ENCODE data around the gene STK24. TPM values are rescaled to one million over a fixed set of nuclear protein-coding genes. Genes with fewer than 3 reads are reported as not detected.

Gene STK24
- total and polyA plus RNA-seq, 2 of the 8 experiments (the other 6 are each of a cell fraction or from before 2014, with no cell fraction given), result 62.8 to 143 TPM

GRCh38 chr13:98527526-98527925 lies 49.4 kb downstream of the STK24 start:
- Histone ChIP-seq H3K4me3 (ENCODE audit: extremely low read depth in 1 of 4, insufficient read depth in 2 of 4, low read depth in 3 of 4, low read length in 4 of 4) (no peak overlapping the region), H3K56ac (replicated peaks; ENCODE audit: insufficient read length, low read depth, low read length) (no peak overlapping the region), H3K23ac (ENCODE audit: insufficient read length) (no peak overlapping the region), H2BK20ac (ENCODE audit: low read length) (no peak overlapping the region), H3K4me2 (ENCODE audit: insufficient read depth in 1 of 2, low read depth in 2 of 2, low read length in 2 of 2) (no peak overlapping the region), H2AFZ (ENCODE audit: low read length) (no peak overlapping the region), H3K14ac (ENCODE audit: insufficient read length) (no peak overlapping the region), H3K27me3 (replicated peaks in 1 of 4; ENCODE audit: control insufficient read depth in 3 of 4, extremely low read depth in 1 of 4, insufficient read depth in 3 of 4, low read length in 3 of 4) (no peaks in the 10 kb centered on the region), H2BK5ac (ENCODE audit: low read depth, low read length) (no peak overlapping the region), H3K9me3 (ENCODE audit: insufficient read depth in 2 of 2, low read depth in 1 of 2, low read length in 1 of 2) (no peaks in the 10 kb centered on the region), H4K8ac (ENCODE audit: extremely low read depth, insufficient read depth, low read length) (peak overlapping the region; percentile 63), H3K4ac (replicated peaks; ENCODE audit: insufficient read length, low read depth, low read length) (no peak overlapping the region), H3K27ac (ENCODE audit: low read depth, low read length) (no peak overlapping the region; the same call in 1 of the 2 replicates), H3K79me1 (ENCODE audit: low read depth, low read length) (peaks cover 55% of the 10 kb centered on the region), H4K20me1 (replicated peaks in 1 of 2; ENCODE audit: control insufficient read depth in 1 of 2, insufficient read depth in 2 of 2, low read length in 2 of 2) (peaks cover 45 to 72% of the 10 kb centered on the region in 2 experiments), H3K36me3 (ENCODE audit: control insufficient read depth in 2 of 4, insufficient read depth in 4 of 4, low read length in 3 of 4) (no peaks in the 10 kb centered on the region), H3K79me2 (ENCODE audit: control insufficient read depth in 1 of 2, insufficient read depth in 2 of 2, low read length in 2 of 2) (peaks cover 25 to 100% of the 10 kb centered on the region in 2 experiments), H3K4me1 (replicated peaks in 1 of 4; ENCODE audit: control insufficient read depth in 3 of 4, insufficient read depth in 4 of 4, low read length in 3 of 4) (peaks cover 0 to 43% (median 21%) of the 10 kb centered on the region in 4 experiments; a peak in 6 of 7 replicates), H4K5ac (ENCODE audit: insufficient read length, low read depth, low read length) (no peak overlapping the region), H3K18ac (ENCODE audit: extremely low read depth, low read length) (no peak overlapping the region), H3K9ac (replicated peaks in 1 of 4; ENCODE audit: extremely low read depth in 1 of 4, low read depth in 3 of 4, low read length in 3 of 4) (no peak overlapping the region), H2BK12ac (ENCODE audit: low read depth, low read length) (no peak overlapping the region), H2BK15ac (ENCODE audit: low read length) (no peak overlapping the region), H3K23me2 (ENCODE audit: low read depth, low read length) (no peaks in the 10 kb centered on the region; the same call in 1 of the 2 replicates), H4K91ac (replicated peaks; ENCODE audit: insufficient read length, low read length) (no peak overlapping the region), H2BK120ac (replicated peaks; ENCODE audit: low read depth, low read length) (no peak overlapping the region), H2AK5ac (ENCODE audit: low read depth, low read length) (no peak overlapping the region)
- CTCF ChIA-PET (ENCODE audit: partially characterized antibody), result interaction anchor here (2.6 to 7.2 kb wide), 2 partner anchors 13 to 126 kb away, joined by 8 to 47 read pairs; no protein-coding TSS in a partner anchor
- TF ChIP-seq CEBPB (IDR thresholded peaks at IDR 0.05; ENCODE audit: low read depth, low read length), result no peak
- no peak for TF ChIP-seq RFX5 (IDR thresholded peaks at IDR 0.05; ENCODE audit: borderline replicate concordance, low read depth, low read length)
- no peak for TF ChIP-seq BRCA1 (IDR thresholded peaks at IDR 0.05; ENCODE audit: low read depth, low read length)
- POLR2A ChIA-PET (ENCODE audit: partially characterized antibody), result interaction anchor here (1.2 kb wide), 1 partner anchor 64 kb away, joined by 3 read pairs; no protein-coding TSS in a partner anchor
- DNase-seq (ENCODE audit: low read depth in 1 of 2, low spot score in 2 of 2) (no peak), FAIRE-seq (no peak)
- WGBS, 2 experiments (ENCODE audit: extremely low coverage in 1 of 2, insufficient coverage in 1 of 2, insufficient read length in 1 of 2, insufficient replicate concordance in 2 of 2, low coverage in 1 of 2, low lambda C conversion rate in 2 of 2, missing lambda C conversion rate in 1 of 2), result 83% methylated on average over 13 of the region's 13 CpGs; no CpG with 5 or more reads in 1 of the 2 experiments
